Measurements from ENCODE around the gene HOATZ.

HOATZ gene

DNA sequence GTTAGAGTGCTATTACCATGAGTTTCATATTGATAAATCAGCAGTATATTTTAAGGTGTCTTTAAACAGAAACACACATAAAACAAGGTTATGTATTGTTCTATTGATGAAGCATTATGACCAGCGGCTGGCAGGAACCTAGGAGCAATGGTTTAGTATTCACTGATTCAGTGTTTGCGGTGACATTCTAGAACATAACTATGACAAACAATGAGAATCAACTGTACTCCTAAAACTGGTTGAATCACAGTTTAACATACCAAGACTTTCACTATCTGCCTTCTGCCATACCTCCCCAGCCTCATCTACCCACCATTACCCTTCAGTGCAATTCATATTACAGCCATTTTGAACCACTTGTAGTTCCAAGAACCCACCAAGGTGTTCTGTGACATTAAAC lies 8.8 kb downstream of the HOATZ start:
- Histone ChIP-seq H3K27me3 (ENCODE audit: control insufficient read depth, insufficient read depth, low read length) (no peaks in the 10 kb centered on the region), H3K4me1 (ENCODE audit: control insufficient read depth, insufficient read depth, low read length) (no peaks in the 10 kb centered on the region), H3K9me3 (ENCODE audit: control insufficient read depth, insufficient read depth, low read length) (no peaks in the 10 kb centered on the region), H3K9ac (ENCODE audit: low read depth, low read length) (no peak overlapping the region), H3K4me3 (ENCODE audit: low read depth, low read length) (no peak overlapping the region), H3K36me3 (ENCODE audit: control insufficient read depth, insufficient read depth, low read length) (no peaks in the 10 kb centered on the region)

DNA sequence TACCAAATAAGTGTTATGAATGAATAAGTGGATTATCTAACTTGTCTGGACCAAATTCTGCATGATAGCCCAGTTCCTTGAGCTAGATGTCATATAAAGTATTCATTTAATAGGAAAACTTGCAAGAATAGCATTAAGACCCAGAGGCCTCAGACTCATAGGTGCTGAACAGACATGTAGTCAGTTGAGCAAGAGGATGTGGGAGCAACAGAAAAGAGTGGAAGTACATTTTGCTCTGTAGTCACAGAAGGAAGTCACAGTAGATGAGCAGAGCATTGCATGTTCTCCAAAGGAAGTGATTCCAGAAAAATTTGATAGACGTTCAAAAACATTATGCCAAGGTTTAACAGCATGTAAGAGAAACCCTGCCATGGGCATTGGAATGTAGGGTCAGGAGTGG lies 9.5 kb downstream of the HOATZ start:
- H3K4me3 ChIP-seq (ENCODE audit: low read depth, low read length), result no peak overlapping the region
- no peak overlapping the region for H3K9ac ChIP-seq (ENCODE audit: low read depth, low read length)
- no peaks in the 10 kb centered on the region for H3K4me1 ChIP-seq (ENCODE audit: control insufficient read depth, insufficient read depth, low read length)

DNA sequence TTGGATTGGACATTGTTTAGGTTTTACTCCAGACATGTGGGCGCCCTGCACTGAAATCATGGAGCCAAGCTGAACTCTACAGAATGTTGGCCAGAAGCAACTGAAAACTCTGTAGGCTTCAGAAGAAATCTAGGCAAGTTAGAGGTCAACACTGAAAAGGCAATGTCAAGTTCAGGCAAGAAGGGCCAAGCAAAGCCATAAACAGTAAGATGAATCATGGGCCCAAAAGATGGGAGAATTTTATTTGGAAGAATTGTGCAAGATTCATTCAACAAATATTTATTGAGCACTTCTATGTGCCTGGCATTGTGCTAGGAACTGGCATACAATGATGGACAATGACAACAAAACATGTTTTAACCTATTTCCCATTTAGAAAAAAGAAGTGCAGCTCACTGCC lies 10.9 kb downstream of the HOATZ start:
- Histone ChIP-seq H3K4me1 (ENCODE audit: control insufficient read depth, insufficient read depth, low read length) (no peaks in the 10 kb centered on the region), H3K4me3 (ENCODE audit: low read depth, low read length) (no peak overlapping the region), H3K27me3 (ENCODE audit: control insufficient read depth, insufficient read depth, low read length) (no peaks in the 10 kb centered on the region), H3K36me3 (ENCODE audit: control insufficient read depth, insufficient read depth, low read length) (no peaks in the 10 kb centered on the region), H3K9me3 (ENCODE audit: control insufficient read depth, insufficient read depth, low read length) (no peaks in the 10 kb centered on the region), H3K9ac (ENCODE audit: low read depth, low read length) (no peak overlapping the region)

More for the DNA sequence above, 9.5 kb downstream of the HOATZ start:
- no peaks in the 10 kb centered on the region for H3K27me3 ChIP-seq (ENCODE audit: control insufficient read depth, insufficient read depth, low read length)
- H3K9me3 ChIP-seq (ENCODE audit: control insufficient read depth, insufficient read depth, low read length), result no peaks in the 10 kb centered on the region
- no peaks in the 10 kb centered on the region for H3K36me3 ChIP-seq (ENCODE audit: control insufficient read depth, insufficient read depth, low read length)

DNA sequence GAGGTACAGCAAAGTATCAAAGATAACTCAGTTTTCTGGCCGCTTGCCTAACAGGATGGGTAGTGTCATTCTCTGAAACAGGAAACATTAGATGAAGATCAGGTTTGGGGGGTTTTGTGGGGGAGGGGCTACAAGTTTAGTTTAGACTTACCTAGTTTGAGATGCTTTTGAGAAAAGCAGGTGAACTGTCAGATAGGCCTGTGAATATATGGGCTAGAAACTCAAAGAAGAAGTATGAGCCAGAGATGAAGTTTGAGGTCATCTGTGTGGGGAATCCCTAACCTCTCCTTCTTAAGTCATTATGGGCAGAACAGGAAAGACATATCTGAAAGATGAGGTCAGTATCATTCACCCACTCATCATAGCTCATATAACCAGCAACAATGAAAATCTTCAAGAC lies 11.9 kb downstream of the HOATZ start:
- Histone ChIP-seq H3K9ac (ENCODE audit: low read depth, low read length) (no peak overlapping the region), H3K4me1 (ENCODE audit: control insufficient read depth, insufficient read depth, low read length) (no peaks in the 10 kb centered on the region), H3K36me3 (ENCODE audit: control insufficient read depth, insufficient read depth, low read length) (no peaks in the 10 kb centered on the region), H3K4me3 (ENCODE audit: low read depth, low read length) (no peak overlapping the region), H3K9me3 (ENCODE audit: control insufficient read depth, insufficient read depth, low read length) (no peaks in the 10 kb centered on the region), H3K27me3 (ENCODE audit: control insufficient read depth, insufficient read depth, low read length) (no peaks in the 10 kb centered on the region)

DNA sequence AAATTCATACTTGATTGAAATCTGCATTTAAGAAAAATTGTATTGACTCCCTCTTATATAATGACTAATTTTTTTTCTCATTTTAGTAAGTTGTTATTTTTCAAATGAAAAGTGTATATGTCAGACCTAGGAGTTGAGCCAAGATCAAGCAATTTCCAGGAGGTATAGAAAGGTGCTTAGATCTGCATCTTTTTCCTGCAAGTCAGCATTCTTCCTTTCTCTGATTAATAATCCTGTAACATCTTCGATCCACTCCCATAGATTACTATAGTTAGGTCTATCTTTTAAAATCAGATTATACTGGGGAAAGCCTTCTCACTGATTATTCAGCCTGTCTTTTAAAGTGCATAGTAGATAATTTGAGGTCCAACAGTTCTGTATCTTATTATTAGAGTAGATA lies 12.7 kb downstream of the HOATZ start:
- Histone ChIP-seq H3K36me3 (ENCODE audit: control insufficient read depth, insufficient read depth, low read length) (no peaks in the 10 kb centered on the region), H3K4me3 (ENCODE audit: low read depth, low read length) (no peak overlapping the region), H3K4me1 (ENCODE audit: control insufficient read depth, insufficient read depth, low read length) (peaks cover under 1% of the 10 kb centered on the region), H3K9ac (ENCODE audit: low read depth, low read length) (no peak overlapping the region), H3K9me3 (ENCODE audit: control insufficient read depth, insufficient read depth, low read length) (no peaks in the 10 kb centered on the region), H3K27me3 (ENCODE audit: control insufficient read depth, insufficient read depth, low read length) (no peaks in the 10 kb centered on the region)

DNA sequence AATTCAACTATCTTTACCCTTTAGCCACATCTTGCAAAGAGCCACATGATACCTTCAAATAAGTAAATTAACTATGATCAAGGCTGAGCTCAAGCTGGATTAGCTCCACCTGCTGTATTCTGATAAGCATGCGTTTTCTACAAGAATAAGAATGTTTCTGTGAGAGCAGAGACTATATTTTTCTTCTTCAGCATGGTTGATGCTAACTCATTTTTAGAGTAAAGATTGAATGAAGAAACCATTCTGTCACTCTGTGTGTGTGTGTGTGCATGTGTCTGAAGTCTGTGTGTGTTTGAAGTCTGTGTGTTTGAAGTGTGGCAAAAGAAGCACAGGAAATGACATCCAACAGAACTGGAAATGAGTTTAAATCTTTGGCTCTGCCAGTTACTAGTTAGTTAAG lies 14.0 kb downstream of the HOATZ start:
- Histone ChIP-seq H3K9me3 (ENCODE audit: control insufficient read depth, insufficient read depth, low read length) (no peaks in the 10 kb centered on the region), H3K4me1 (ENCODE audit: control insufficient read depth, insufficient read depth, low read length) (peaks cover 3% of the 10 kb centered on the region), H3K4me3 (ENCODE audit: low read depth, low read length) (no peak overlapping the region), H3K9ac (ENCODE audit: low read depth, low read length) (no peak overlapping the region), H3K27me3 (ENCODE audit: control insufficient read depth, insufficient read depth, low read length) (no peaks in the 10 kb centered on the region), H3K36me3 (ENCODE audit: control insufficient read depth, insufficient read depth, low read length) (no peaks in the 10 kb centered on the region)

DNA sequence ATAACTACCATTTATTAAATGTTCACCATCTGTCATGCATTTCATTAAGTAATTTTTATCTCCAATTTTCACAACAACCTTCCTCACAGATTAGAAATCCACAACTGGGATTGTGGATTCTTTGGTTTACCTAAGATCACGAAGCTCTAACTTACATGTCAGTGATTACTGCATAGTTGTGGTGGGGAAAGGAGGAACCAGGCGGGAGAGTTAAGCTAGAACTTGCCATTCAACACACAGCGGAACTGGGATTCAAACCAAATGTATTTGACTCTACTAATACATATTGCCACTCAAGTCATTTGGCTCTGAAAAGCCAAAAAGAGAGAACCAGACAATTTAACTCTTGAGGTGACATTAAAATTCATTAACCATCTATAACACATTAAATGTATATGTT lies 15.5 kb downstream of the HOATZ start:
- H3K27me3 ChIP-seq (ENCODE audit: control insufficient read depth, insufficient read depth, low read length), result no peaks in the 10 kb centered on the region
- no peak overlapping the region for H3K4me3 ChIP-seq (ENCODE audit: low read depth, low read length)
- H3K36me3 ChIP-seq (ENCODE audit: control insufficient read depth, insufficient read depth, low read length), result no peaks in the 10 kb centered on the region
- H3K9ac ChIP-seq (ENCODE audit: low read depth, low read length), result no peak overlapping the region
- H3K4me1 ChIP-seq (ENCODE audit: control insufficient read depth, insufficient read depth, low read length), result peaks cover 3% of the 10 kb centered on the region
- no peaks in the 10 kb centered on the region for H3K9me3 ChIP-seq (ENCODE audit: control insufficient read depth, insufficient read depth, low read length)

DNA sequence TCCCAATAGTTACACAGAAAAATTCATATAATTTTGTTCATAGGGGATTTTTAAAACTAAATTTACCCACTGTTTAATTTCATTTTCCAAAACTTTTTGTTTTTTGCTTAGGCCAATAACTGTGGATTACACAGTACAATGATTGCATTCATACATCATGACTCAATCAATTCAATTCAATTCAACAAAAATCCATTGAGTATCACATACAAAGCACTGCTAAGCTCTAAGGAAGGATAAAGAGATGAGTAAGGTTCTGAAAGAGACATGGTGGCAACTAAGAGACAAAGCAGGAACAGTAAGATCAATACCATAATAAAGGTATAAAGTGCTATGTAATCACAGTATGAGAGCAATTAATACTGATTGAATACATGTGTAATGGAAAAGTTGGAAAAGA lies 16.6 kb downstream of the HOATZ start:
- H3K27me3 ChIP-seq (ENCODE audit: control insufficient read depth, insufficient read depth, low read length), result no peaks in the 10 kb centered on the region
- no peaks in the 10 kb centered on the region for H3K9me3 ChIP-seq (ENCODE audit: control insufficient read depth, insufficient read depth, low read length)
- peaks cover 3% of the 10 kb centered on the region for H3K4me1 ChIP-seq (ENCODE audit: control insufficient read depth, insufficient read depth, low read length)
- H3K36me3 ChIP-seq (ENCODE audit: control insufficient read depth, insufficient read depth, low read length), result no peaks in the 10 kb centered on the region
- no peak overlapping the region for H3K9ac ChIP-seq (ENCODE audit: low read depth, low read length)
- H3K4me3 ChIP-seq (ENCODE audit: low read depth, low read length), result no peak overlapping the region

DNA sequence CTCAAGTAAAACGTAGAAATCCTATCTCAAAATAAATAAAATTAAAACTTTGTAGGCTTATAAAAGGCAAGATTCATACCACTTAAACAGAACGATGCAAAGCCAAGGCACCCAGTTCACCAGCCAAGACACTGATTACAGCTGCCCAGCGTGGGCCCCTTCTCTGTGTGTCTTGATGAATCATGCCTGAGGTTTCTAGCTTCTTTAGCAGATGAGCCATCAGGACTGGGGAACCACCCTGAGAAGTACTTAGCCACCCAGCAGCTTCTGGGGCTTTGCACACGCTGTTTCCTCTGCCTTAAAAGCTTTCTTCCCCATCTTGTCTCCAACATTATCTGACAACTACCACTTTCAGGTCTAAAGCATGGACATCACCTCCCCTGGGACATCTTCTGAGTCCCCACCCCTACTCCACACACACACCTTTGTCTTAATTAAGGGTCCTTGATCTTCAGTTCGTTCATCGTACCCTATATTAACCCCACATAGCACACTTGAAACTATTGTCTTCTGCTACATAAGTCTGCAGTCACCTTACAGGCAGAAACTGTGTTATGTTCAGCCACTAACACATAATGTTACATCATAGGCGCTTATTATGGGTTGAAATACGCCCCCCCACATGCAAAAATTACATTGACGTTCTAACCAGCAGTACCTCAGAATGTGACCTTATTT lies 17.2 kb downstream of the HOATZ start:
- H3K27me3 ChIP-seq (ENCODE audit: control insufficient read depth, insufficient read depth, low read length), result no peaks in the 10 kb centered on the region
- no peak overlapping the region for H3K9ac ChIP-seq (ENCODE audit: low read depth, low read length)
- no peaks in the 10 kb centered on the region for H3K36me3 ChIP-seq (ENCODE audit: control insufficient read depth, insufficient read depth, low read length)
- H3K9me3 ChIP-seq (ENCODE audit: control insufficient read depth, insufficient read depth, low read length), result no peaks in the 10 kb centered on the region
- H3K4me3 ChIP-seq (ENCODE audit: low read depth, low read length), result no peak overlapping the region
- peaks cover 3% of the 10 kb centered on the region for H3K4me1 ChIP-seq (ENCODE audit: control insufficient read depth, insufficient read depth, low read length)

DNA sequence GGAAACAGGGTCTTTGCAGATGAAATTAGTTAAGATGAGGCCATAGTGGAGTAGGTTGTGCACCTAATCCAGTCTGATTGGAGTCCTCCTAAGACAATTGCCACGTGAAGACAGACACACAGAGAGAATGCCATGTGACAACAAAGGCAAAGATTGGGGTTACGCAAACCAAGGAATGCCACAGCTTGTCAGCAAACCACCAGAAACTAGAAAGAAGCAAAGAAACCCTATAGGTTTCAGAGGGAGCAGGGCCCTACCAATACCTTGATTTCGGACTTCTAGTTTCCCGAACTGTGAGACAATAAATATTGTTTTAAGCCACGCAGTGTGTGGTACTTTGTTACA lies 17.8 kb downstream of the HOATZ start:
- H3K4me3 ChIP-seq (ENCODE audit: low read depth, low read length), result no peak overlapping the region
- H3K9me3 ChIP-seq (ENCODE audit: control insufficient read depth, insufficient read depth, low read length), result no peaks in the 10 kb centered on the region
- H3K27me3 ChIP-seq (ENCODE audit: control insufficient read depth, insufficient read depth, low read length), result no peaks in the 10 kb centered on the region
- H3K9ac ChIP-seq (ENCODE audit: low read depth, low read length), result no peak overlapping the region
- no peaks in the 10 kb centered on the region for H3K36me3 ChIP-seq (ENCODE audit: control insufficient read depth, insufficient read depth, low read length)
- H3K4me1 ChIP-seq (ENCODE audit: control insufficient read depth, insufficient read depth, low read length), result peaks cover 3% of the 10 kb centered on the region

DNA sequence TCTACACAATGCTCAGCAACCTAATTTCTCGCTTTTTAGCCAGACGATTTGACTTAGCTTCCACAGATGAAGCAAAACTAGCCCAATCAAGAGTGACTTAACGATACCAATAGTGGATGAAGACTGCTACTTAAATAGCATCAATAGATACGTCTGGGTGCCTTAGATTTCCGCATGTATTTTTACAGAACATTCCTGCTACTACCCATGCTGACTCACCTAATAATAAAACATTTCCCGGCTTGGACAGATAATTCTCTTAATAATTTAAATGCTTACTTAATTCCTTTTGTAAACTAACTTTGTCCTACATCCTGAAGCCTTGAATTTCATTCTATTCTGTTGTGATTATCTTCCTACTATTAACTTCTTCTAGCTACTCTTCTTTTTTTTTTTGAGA lies 20.7 kb downstream of the HOATZ start:
- no peak overlapping the region for H3K9ac ChIP-seq (ENCODE audit: low read depth, low read length)
- no peaks in the 10 kb centered on the region for H3K36me3 ChIP-seq (ENCODE audit: control insufficient read depth, insufficient read depth, low read length)
- H3K27me3 ChIP-seq (ENCODE audit: control insufficient read depth, insufficient read depth, low read length), result peaks cover 22% of the 10 kb centered on the region
- peaks cover 11% of the 10 kb centered on the region for H3K4me1 ChIP-seq (ENCODE audit: control insufficient read depth, insufficient read depth, low read length)
- H3K4me3 ChIP-seq (ENCODE audit: low read depth, low read length), result no peak overlapping the region
- peaks cover 4% of the 10 kb centered on the region for H3K9me3 ChIP-seq (ENCODE audit: control insufficient read depth, insufficient read depth, low read length)

DNA sequence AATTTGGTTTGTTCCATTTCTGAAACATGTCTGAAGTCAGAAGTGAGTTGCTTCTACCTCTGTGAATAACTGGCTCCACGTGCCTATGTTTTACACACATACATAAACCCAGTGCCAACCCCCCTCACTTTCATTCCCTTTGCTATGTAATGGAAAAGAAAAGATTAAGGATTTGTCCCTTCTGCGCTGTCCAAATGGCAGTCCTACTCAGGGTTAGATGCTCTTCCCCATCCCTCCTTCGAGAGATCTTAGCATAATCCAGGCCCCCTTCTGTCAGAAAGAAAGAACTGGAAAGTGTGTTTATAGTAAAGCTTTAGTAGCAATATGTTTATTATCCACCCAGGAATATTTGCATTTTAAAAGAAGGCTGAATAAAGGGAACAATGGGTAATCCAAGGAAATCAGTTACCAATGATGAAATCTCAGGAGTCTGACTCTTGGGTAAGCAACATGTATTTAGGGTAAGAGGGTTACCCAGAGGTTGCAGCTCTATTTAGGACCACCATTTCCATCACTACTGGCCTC lies 22.8 kb downstream of the HOATZ start:
- Histone ChIP-seq H3K36me3 (ENCODE audit: control insufficient read depth, insufficient read depth, low read length) (no peaks in the 10 kb centered on the region), H3K4me1 (ENCODE audit: control insufficient read depth, insufficient read depth, low read length) (peaks cover 11% of the 10 kb centered on the region), H3K9me3 (ENCODE audit: control insufficient read depth, insufficient read depth, low read length) (peaks cover 4% of the 10 kb centered on the region), H3K9ac (ENCODE audit: low read depth, low read length) (no peak overlapping the region), H3K27me3 (ENCODE audit: control insufficient read depth, insufficient read depth, low read length) (peaks cover 37% of the 10 kb centered on the region), H3K4me3 (ENCODE audit: low read depth, low read length) (no peak overlapping the region)

Data from iPS-15b (cell line).